BJ (cell line): ENCODE measurements around the gene FOXD4L6. TPM values are rescaled to one million over a fixed set of nuclear protein-coding genes. Genes with fewer than 3 reads are reported as not detected.
"Not testable (repeated sequence)": the region's sequence is repeated elsewhere in the genome, so short reads cannot be mapped to it uniquely, and the experiment has no call there.

Experiments
- CTCF ChIA-PET: fragments of 350-600 bp; formaldehyde crosslinking; extraction: SDS; loops from one replicate; lab custom pipeline; 2021; ENCODE audit warnings: antibody characterized with exemption, inconsistent platforms; lab: Yijun Ruan, JAX
- POLR2A ChIA-PET: fragments of 300-600 bp; sonication (Branson Sonifier 250); formaldehyde crosslinking; extraction: SDS; loops from one replicate; lab custom pipeline; 2021; ENCODE audit warnings: antibody characterized with exemption; lab: Charles Lee
- DNase-seq: peaks from one replicate; pipeline ENCODE4 v3.0.0-alpha.2; 2011; ENCODE audit warnings: low read depth
- H3K27me3 ChIP-seq: 2 replicates; pipeline ENCODE4 v1.6.0; 2011; ENCODE audit warnings: low read length; ENCODE audit not compliant: control insufficient read depth, insufficient read depth
- H3K36me3 ChIP-seq: 2 replicates; pipeline ENCODE4 v1.5.1; 2011; ENCODE audit warnings: low read length; ENCODE audit not compliant: control insufficient read depth, insufficient read depth
- H3K4me3 ChIP-seq: 2 replicates; pipeline ENCODE4 v1.5.1; 2011; ENCODE audit warnings: low read depth, mild to moderate bottlenecking, control low read depth, low read length
- polyA minus RNA-seq: library from RNA; depleted of rRNA, polyadenylated mRNA; stranded (reverse); fragments of >200 nt; gene quantifications from 2 replicates; pipeline ENCODE4 v1.2.3, GENCODE V29; 2011; rRNA and poly(A)+ RNA removed
- polyA plus RNA-seq: library from polyadenylated mRNA; depleted of rRNA; stranded (reverse); fragments of >200 nt; gene quantifications from 2 replicates; pipeline ENCODE4 v1.2.3, GENCODE V29; 2011; rRNA removed

FOXD4L6 gene
- polyA plus RNA-seq (not detected in 2 replicates), polyA minus RNA-seq (not detected in 2 replicates)

DNA sequence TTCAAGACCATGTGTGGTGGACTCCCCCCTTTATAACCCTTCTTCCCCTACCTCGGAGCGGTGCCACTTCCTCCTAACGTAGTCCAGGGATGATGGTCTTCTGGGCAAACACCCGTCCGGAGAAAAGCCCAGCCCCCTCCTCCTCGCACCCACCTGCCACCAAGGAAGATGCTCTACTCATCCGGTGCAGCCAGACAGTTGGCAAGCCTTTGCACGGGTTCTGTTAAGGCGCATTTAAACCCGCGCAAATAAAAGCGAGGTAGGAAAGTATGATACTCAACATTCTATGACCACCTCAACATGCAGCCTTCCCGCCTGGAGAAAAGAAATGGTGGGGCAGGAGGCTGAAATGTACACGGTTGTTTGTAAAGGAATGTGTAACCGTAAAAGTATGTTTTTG, at the start of gene FOXD4L6:
Gene FOXD4L6 (minus strand): TSS at position 101 of the 400 bp plus-strand sequence. CDS start 298 bp downstream, outside the sequence.
- H3K27me3 ChIP-seq, DNase-seq, POLR2A ChIA-PET, H3K36me3 ChIP-seq, H3K4me3 ChIP-seq, CTCF ChIA-PET: not testable (repeated sequence)

DNA sequence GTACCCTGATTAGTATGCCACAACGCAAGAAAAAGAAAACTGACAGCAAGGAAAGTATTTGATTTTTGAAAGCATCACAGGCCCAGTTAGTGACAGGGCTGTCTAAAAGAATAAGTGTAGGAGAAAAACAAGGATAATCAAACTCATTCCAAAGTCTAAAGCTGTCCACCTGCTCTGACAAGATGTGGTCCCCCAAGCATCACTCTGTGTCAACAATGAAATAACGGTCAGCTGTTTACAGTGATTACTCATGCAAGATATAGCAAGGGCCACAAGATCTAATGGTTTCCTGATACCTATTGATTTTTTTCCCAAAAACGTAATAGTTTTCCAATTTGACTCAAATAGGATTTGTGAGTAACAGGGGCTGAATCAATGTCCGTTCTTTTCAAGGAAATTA, 46.5 kb upstream of the FOXD4L6 start:
- POLR2A ChIA-PET, H3K4me3 ChIP-seq, H3K36me3 ChIP-seq, DNase-seq, H3K27me3 ChIP-seq, CTCF ChIA-PET: not testable (repeated sequence)

DNA sequence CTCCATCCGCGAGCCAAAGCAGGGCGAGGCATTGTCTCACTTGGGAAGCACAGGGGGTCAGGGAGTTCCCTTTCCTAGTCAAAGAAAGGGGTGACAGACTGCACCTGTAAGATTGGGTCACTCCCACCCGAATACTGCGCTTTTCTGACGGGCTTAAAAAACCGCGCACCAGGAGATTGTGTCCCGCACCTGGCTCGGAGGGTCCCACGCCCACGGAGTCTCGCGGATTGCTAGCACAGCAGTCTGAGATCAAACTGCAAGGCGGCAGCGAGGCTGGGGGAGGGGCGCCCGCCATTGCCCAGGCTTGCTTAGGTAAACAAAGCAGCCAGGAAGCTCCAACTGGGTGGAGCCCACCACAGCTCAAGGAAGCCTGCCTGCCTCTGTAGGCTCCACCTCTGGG, 21.6 kb upstream of the FOXD4L6 start:
- H3K27me3 ChIP-seq, H3K36me3 ChIP-seq, CTCF ChIA-PET, H3K4me3 ChIP-seq, DNase-seq, POLR2A ChIA-PET: not testable (repeated sequence)

DNA sequence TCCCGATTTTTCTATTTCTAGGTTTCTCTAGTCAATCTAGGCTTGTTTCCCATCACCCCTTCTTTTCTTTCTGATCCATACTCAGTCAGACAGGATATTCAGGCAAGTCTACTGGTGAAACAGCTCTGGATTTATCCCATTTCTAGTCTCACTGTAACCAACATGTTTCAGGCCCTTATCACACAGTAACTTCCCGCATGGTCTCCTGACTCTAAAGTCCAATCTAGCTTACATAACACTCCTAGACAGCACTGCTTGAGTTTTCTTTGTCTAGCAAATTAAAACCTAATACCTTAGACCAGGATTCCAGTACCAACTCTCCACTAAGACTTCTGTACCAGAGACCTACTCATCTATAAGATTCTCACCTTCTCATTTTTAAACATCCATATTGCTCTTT, 13.4 kb upstream of the FOXD4L6 start:
- DNase-seq, CTCF ChIA-PET, H3K36me3 ChIP-seq, POLR2A ChIA-PET, H3K4me3 ChIP-seq, H3K27me3 ChIP-seq: not testable (repeated sequence)

DNA sequence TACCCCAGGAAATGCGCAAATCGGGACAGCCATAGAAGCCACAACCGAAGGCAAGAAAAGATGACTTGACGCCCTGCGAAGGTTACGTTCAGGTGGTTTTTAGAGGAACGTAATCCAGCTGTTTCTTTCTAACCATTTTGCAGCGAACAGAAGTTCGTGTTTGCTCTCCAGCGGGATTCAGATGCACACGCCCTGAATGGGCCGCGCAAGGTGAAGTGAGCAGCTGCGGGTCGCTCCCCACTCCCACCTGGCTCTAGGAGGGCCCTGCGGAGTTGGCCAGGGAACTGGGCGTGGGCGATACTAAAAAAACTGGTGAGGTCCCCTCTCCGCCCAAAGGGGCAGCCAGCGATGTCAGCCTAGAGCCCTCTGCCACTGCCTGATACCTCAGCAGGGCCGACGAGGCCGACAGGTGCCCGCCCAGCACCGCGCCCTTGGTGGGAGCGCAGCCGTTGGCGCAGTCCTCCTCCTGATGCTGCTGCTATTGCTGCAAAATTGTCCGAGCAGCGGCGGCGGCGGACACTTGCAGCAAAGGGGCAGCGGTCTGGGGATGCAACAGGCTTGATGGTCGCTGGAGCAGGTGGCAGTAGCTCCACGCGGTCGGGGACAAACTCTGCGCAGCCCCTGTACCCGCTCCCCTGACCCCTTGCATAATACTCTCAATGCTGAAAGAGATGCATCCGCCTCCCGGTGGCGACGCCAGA, 1.6 kb downstream of the FOXD4L6 start:
- H3K27me3 ChIP-seq, H3K4me3 ChIP-seq, CTCF ChIA-PET, POLR2A ChIA-PET, DNase-seq, H3K36me3 ChIP-seq: not testable (repeated sequence)

DNA sequence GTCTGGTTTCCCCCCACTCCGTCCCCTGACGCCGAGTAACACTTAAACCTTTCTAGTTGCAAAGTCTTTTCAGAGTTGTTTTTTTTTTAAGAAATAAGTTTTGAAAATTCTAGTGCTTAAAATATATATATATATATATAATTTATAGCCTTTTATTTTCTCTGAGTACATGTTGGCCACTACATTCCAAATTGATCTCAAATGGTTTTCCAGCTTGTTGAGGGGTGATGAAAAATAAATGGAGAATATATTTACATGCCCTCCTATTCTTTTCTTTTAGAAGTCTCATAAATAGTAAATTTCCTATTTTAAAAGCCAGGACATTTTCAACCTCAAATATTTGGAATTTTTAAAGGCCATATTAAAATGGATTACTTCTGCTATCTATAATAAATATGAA, 2.5 kb downstream of the FOXD4L6 start:
- H3K36me3 ChIP-seq, CTCF ChIA-PET, H3K27me3 ChIP-seq, DNase-seq, H3K4me3 ChIP-seq, POLR2A ChIA-PET: not testable (repeated sequence)

DNA sequence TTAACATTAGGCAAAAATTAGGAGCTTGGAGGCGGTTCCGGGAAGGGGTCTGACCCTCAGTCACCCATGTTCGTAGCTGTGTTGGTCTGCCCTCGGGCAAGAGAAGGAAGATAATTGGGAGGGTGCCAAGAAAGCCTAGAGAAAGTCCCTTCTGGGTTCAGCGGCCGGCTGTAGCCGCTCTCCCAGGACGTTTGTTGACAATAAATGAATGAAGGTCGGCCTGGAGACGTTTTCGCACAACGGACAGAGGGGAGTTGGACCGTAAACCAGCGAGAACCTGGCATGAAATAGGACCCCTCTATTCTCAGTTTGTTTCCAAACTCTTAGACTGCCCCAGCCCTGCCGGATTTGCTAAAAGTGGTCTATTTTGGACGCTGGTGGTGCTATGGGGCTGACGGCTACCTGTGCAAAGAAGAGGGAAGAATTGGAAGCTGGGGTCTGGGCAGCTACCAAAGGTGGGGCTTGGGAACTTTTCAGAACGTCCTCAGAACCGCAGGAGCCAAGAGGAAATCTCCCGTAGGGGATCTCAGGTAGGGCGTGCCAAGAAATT, 3.3 kb downstream of the FOXD4L6 start:
- POLR2A ChIA-PET, H3K36me3 ChIP-seq, H3K27me3 ChIP-seq, DNase-seq, H3K4me3 ChIP-seq, CTCF ChIA-PET: not testable (repeated sequence)

DNA sequence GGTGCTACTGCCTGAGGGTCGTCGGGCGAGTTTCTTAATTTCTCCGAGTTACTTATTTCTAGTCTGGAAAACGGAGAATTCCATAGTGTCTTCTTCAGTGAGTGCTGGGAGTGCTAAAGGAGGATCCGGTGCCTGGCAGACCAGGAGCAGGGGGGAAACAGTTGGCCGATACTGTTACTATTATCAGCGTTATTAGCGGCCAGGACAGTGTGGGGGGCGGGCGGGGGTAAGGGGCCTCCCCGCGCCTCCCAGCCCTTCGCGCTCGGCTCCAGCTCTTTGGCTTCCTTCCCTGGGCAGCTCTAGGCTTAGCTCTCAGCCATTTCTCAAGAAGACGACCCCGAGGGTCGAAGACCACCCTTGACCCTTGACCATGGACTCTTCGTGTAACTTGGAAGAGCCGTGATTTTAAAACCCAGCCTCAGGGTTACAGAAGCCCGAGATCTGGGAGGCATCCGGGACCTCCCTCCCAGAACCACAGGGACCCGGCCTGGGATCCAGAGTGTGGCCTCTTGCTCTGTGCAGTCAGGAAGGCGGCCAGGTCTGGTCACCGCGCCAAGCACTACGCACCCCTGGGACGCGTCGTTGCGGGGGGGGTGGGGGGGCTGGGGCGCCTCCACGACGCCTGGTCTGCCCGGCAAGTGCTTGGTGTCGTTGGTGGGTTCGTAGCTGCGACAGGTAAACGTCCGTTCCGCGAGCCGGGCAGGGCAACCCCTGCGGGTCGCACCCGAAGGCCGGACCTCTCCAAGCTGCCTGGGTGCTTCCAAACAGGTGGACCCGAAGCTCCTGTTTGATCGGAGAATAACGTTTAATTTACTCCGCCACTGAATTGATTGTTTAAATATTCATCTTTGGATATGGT, 4.0 kb downstream of the FOXD4L6 start:
- H3K4me3 ChIP-seq, H3K27me3 ChIP-seq, DNase-seq, H3K36me3 ChIP-seq, POLR2A ChIA-PET, CTCF ChIA-PET: not testable (repeated sequence)

DNA sequence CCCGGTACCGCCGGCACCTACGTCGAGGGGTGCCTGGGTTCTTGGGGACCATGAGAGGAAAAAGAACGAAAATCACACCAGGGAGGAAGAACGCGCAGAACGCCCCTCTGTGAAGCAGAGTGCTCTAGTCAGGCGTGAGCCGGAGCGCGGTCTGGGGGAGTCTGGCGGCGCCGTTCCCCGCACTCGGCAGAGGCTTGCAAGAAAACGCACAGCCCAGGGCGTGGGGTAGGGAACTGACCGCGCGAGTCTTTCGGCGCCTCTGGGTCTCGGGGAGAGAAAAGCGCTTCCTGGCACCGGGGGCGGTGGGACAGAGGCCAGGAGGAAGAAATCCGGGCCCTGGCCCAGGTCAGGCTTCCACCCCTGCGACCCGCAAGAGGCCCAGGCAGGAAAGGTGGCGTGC, 4.7 kb downstream of the FOXD4L6 start:
- H3K27me3 ChIP-seq, H3K36me3 ChIP-seq, CTCF ChIA-PET, DNase-seq, H3K4me3 ChIP-seq, POLR2A ChIA-PET: not testable (repeated sequence)

DNA sequence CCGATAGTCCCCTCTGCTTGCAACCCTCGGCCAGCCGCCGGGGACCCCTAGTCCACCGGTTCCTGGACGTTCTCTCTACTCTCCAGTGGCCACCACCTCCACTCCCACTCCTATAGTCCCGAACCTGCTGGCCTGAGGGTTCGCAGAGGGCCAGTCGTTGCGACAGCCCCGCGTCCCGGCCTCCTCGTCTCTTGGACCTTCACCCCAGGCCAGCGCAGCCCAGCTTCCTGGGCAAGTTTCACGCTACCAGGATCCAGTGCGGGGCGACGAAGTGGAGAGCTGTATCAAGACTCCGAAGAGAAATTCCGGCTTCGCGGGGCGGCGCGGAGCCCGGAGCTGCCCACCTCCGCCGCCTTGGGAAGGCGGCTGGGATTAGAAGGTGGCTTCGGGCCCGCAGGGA, 5.1 kb downstream of the FOXD4L6 start:
- H3K27me3 ChIP-seq, DNase-seq, CTCF ChIA-PET, H3K4me3 ChIP-seq, POLR2A ChIA-PET, H3K36me3 ChIP-seq: not testable (repeated sequence)

DNA sequence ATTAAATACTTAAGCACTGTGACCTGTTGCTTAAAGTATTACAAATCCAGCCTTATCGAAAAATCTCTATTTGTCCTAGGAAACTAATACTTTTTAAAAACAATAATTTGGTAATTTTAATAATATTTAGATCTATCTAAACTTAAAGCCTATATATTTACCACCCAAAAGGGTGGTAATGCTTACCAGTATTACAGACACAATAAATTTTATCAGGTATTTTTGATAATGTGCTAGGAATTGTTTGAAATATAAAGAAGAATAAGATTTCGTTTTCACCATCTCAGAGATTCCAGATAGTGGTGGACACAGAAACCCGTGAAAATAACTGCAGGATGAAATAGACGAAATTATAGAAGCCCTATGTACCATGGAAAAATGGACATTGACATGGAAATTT, 7.8 kb downstream of the FOXD4L6 start:
- CTCF ChIA-PET, POLR2A ChIA-PET, DNase-seq, H3K4me3 ChIP-seq, H3K27me3 ChIP-seq, H3K36me3 ChIP-seq: not testable (repeated sequence)

DNA sequence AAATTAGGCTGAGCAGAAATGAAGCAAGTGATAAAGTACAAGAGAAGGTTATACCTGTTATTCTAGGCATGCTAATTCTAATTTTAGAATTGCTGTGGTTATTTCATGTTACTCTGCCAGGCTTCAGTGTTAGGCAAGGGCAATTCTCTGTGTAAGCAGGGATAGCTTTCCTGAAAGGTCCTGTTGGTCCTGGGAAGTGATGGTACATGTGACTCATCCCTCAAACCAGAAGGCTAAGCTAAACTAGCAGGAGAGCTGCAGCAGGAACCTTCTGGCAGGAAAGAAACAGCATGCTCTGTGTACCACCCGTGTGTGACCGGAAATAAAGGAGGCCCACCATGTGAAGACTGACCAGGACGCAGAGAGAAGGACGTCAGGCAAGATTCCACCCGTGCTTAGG, 8.8 kb downstream of the FOXD4L6 start:
- H3K36me3 ChIP-seq, POLR2A ChIA-PET, DNase-seq, H3K4me3 ChIP-seq, H3K27me3 ChIP-seq, CTCF ChIA-PET: not testable (repeated sequence)

DNA sequence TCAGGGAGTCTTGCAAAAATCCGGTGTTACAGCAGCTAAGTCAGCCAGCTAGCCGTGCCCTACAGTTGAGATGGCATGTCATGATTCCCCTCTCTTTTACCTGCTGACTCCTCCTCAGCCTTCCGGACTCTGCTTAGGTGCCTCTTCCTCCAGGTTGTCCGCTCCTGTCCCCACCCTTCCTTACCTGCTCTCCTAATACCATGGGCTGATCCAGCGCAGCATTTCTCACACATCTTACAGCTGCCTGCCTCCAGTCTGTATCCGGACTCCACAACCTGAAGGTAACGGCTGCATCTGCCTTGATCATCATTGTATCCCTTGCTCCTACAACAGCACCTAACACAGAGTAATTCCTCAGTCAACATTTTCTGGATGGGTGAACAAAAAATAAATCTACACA, 9.2 kb downstream of the FOXD4L6 start:
- DNase-seq, POLR2A ChIA-PET, H3K27me3 ChIP-seq, H3K36me3 ChIP-seq, CTCF ChIA-PET, H3K4me3 ChIP-seq: not testable (repeated sequence)
